Fibroblast of villous mesenchyme (primary cell): Measurements from ENCODE around the gene ATF6. TPM values are rescaled to one million over a fixed set of nuclear protein-coding genes. Genes with fewer than 3 reads are reported as not detected.

Experiments used
- DNase-seq: peaks from one replicate; pipeline ENCODE4 v3.0.0-alpha.2; 2010; ENCODE audit warnings: low read depth
- H3K4me3 ChIP-seq: 2 replicates; pipeline ENCODE4 v1.5.1; 2011; ENCODE audit warnings: low read depth, mild to moderate bottlenecking, low read length
- total RNA-seq: library from RNA; depleted of rRNA; stranded (reverse); fragments of >200 nt; gene quantifications from 2 replicates; pipeline ENCODE4 v1.2.3, GENCODE V29; 2012
- TF ChIP-seq, protein P1 (sequence below): IDR thresholded peaks from 2 replicates; pipeline ENCODE4 v1.5.1; 2012; ENCODE audit warnings: low read depth, mild to moderate bottlenecking, low read length; ENCODE audit not compliant: insufficient read depth

Gene ATF6
- total RNA-seq, 1 donor = 32.8 TPM

DNA sequence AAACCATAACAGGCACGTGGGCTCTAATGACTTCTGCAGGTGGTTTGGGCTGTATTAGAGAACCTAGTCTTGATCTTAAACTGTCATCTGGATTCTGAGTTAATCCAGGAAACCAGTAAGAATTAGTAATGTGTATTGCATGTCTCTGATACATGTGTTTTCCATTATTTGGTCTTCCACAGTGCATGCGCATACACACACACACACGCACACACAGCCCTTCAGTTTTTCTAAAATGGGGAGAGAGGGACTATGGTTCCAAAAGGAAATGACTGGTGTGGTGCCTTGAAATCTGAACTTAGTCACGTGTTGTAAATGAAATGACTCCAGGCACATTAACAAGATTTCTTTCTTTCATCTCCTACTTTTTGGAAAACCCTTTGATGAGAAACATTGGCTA, 190.0 kb downstream of the ATF6 start:
- peak; percentile 59 for DNase-seq
- TF ChIP-seq, protein P1, sequence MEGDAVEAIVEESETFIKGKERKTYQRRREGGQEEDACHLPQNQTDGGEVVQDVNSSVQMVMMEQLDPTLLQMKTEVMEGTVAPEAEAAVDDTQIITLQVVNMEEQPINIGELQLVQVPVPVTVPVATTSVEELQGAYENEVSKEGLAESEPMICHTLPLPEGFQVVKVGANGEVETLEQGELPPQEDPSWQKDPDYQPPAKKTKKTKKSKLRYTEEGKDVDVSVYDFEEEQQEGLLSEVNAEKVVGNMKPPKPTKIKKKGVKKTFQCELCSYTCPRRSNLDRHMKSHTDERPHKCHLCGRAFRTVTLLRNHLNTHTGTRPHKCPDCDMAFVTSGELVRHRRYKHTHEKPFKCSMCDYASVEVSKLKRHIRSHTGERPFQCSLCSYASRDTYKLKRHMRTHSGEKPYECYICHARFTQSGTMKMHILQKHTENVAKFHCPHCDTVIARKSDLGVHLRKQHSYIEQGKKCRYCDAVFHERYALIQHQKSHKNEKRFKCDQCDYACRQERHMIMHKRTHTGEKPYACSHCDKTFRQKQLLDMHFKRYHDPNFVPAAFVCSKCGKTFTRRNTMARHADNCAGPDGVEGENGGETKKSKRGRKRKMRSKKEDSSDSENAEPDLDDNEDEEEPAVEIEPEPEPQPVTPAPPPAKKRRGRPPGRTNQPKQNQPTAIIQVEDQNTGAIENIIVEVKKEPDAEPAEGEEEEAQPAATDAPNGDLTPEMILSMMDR = no peak

DNA sequence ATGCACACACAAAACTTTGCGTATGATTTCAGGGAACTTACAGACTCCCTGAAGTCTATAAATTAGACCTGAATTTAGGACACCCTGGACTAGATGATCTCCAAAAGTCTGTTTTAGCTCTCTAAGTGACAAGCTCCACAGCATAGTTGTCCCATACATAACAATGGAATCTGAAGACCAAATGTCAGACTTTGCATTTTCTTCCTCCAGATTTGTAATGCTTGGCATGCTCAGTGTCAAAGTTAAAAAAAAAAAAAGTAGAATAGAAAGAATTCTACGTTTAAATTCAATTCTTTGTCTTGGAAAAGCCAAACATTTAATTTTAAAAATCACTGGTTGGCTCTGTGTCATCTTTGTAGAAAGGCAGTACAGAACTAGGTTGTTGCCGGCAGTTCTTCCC, 190.8 kb downstream of the ATF6 start:
- H3K4me3 ChIP-seq = no peak overlapping the region
- TF ChIP-seq, protein P1 = no peak
- no peak for DNase-seq

More for the DNA sequence above, 190.0 kb downstream of the ATF6 start:
- no peak overlapping the region for H3K4me3 ChIP-seq

DNA sequence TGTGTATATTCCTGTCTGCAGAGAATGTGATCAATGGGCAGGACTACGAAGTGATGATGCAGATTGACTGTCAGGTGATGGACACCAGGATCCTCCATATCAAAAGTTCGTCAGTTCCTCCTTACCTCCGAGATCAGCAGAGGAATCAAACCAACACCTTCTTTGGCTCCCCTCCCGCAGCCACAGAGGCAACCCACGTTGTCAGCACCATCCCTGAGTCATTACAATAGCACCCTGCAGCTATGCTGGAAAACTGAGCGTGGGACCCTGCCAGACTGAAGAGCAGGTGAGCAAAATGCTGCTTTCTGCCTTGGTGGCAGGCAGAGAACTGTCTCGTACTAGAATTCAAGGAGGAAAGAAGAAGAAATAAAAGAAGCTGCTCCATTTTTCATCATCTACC, 192.3 kb downstream of the ATF6 start:
- no peak overlapping the region for H3K4me3 ChIP-seq
- DNase-seq = no peak
- TF ChIP-seq, protein P1 = no peak

DNA sequence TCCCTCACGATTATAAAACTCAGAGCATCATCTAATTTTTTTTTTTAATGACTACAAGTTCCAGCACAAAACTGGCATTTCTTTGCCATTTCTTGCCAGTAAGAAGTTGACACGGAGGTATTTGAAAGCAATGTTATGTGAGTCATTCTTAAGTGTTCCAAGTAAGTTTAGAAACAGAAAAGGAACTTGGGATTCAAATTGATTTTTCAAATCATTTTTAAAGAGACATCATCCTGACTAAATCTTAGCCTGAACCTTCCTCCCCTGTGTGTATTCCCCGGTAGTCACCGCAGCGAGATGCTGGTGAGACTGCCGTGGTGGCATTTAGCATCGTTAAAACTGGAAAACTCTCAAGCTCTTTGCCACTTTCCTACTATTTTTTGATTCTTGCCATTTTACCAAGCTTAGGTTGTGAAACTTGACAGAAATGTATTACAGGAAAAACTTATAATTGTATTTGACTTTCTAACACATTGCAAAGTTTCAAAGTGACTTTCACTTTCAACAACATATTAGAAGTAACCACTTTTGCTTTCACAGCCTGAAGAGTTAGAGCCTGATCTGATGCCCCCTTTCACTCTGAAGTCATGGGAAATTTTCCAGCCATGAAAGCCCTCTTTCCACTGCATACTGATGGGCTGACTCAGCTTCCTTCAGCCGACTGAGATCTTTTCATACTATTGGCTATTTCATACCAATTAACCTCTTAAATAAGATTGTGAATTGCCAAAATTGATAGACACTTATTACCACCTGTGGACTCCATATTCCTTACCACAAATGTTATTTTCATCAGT, 196.2 kb downstream of the ATF6 start:
- peak overlapping the region; percentile 56 for H3K4me3 ChIP-seq
- TF ChIP-seq, protein P1 = no peak
- DNase-seq = peak; percentile 88

DNA sequence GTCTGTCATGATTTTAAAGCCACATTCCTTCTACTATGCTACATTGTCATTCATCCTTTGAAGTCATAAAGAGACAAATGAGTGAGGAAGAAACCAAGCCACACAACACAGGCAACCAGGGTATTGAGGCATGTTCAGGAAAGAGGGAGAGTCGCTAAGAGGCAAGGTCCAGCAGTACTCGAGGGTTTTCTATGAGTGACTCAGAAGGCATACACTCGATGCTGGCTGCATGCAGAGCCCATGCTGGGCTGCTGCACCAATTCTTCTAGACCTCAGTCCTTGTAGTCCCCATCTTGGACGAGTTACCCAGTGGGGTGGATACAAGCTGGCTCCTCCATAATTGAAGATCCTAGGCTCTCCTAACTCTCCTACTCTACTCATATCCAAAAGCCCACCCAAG, 199.9 kb downstream of the ATF6 start:
- TF ChIP-seq, protein P1 = no peak
- H3K4me3 ChIP-seq = no peak overlapping the region
- no peak for DNase-seq

DNA sequence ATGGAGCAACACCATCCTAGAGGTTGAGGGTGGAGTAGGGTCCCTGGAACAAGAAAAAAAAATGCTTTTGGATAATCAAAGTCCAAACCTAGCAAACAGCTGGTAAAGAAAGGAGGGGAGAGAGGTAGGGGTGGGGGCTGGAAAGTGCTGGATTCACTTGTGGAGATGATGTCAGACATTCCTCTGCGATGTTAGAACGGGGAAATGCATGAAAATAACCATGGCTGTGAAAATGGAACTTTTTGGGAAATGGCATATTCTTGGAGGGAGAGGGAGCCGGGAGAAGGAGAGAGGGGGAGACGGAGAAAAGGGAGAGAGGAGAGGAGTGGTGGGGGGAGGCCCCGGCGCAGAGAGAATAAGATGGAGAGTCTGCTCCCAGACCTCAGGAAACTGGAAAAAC, 203.9 kb downstream of the ATF6 start:
- no peak for DNase-seq
- TF ChIP-seq, protein P1 = no peak
- no peak overlapping the region for H3K4me3 ChIP-seq

DNA sequence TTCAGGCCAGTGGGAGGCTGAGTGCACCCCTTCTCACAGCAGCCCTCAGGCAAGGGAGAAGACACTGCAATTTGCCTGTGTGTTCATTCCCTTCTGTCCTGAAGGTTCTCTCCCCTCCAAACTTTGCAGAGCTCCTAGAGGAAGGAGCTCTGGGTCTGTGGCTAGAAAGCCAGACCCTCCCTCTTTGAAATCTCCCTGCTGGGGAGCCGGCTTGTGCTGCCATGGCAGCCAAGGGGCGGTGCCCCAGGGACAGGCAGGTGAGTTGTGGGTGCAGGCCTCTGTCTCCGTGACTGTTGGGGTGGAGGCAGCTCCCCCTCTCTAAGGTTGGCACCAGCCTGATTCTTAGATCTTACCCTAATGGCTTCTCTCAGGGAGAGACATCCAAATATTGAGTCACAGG, 204.5 kb downstream of the ATF6 start:
- DNase-seq = no peak
- TF ChIP-seq, protein P1 = no peak
- no peak overlapping the region for H3K4me3 ChIP-seq
